ENCODE results near the gene ATP10A. TPM values are rescaled to one million over a fixed set of nuclear protein-coding genes. Genes with fewer than 3 reads are reported as not detected.
A peak's percentile ranks its signal among the peaks of the same experiment; 100 is the strongest.

ATP10A gene
- total RNA-seq, 2 experiments from 2014 or later, result 20.5 to 22.4 TPM

DNA sequence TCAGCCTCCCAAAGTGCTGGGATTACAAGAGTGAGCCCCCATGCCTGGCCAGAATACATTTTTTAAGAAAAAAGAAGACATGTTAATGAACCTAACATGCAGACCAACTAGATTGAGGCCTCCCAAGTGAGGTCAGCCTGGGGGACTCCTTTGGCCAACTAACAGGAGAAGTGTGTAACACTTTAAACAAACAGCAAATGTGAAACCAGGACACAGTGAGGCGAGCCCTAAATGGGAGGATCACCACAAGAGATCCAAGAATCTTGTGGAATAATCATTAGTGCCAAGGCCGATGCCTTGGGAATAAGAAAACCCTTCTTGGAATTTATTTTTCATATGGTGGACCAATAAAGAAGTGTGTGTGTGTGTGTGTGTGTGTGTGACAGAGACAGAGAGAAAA is 73.9 kb downstream of the ATP10A start:
- H3K27ac Mint-ChIP-seq, result no peak overlapping the region
- ChIA-PET CTCF (interaction anchor here (0.7 kb wide), 1 partner anchor 85 kb away, joined by 3 read pairs; no protein-coding TSS in a partner anchor), POLR2A (no interaction called here)
- peaks cover 61% of the 10 kb centered on the region for H3K4me1 Mint-ChIP-seq
- DNase-seq (no peak), ATAC-seq (no peak)
- no peaks in the 10 kb centered on the region for H3K27me3 Mint-ChIP-seq
- H3K9me3 Mint-ChIP-seq (ENCODE audit: low read depth), result no peaks in the 10 kb centered on the region
- no peaks in the 10 kb centered on the region for H3K36me3 Mint-ChIP-seq (ENCODE audit: low read depth)
- intact Hi-C loops (cut with DNase I, micrococcal nuclease), result loop anchor here in 1 of 2 experiments (10.0 kb wide), 1 partner anchor 146 kb away; no protein-coding TSS in a partner anchor
- no peak overlapping the region for H3K4me3 Mint-ChIP-seq

DNA sequence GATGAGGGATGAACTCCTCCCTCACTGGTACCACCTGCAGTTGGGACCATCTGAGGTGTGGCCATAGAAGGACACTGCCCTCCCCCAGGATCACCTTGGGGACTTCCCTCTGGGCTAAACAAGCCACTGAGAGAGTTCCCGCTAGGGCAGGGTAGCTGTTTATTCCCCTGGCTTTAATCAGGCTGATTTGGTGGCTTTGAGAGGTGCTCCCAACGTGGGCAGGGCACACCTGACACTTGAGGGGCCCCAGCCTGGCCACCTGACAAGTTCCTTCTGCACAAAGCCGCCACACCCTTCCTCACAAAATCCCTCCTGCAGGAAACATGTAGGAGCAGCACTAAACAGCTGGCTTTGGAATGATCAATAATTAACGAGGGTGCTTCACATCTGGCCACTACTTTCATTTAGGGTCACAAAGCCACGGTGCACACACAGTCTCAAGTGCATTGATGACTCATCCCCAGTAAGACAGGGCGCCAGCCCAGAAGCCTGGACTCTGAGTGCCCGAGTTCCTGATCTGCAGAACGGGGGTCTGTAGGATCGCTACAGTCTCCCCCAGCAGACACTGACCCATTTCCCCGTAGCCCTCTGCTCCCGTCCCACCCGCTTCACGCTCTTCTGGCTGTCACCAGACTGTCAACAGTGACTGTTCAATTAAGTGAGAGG is 75.1 kb downstream of the ATP10A start:
- ATAC-seq, result no peak
- ChIA-PET POLR2A (interaction anchor here (0.6 kb wide), 1 partner anchor 25 kb away, joined by 3 read pairs; no protein-coding TSS in a partner anchor), CTCF (interaction anchor here (1.5 kb wide), 1 partner anchor 146 kb away, joined by 7 read pairs; no protein-coding TSS in a partner anchor)
- intact Hi-C loops (cut with DNase I, micrococcal nuclease), result loop anchor here in 1 of 2 experiments (10.0 kb wide), 1 partner anchor 147 kb away; no protein-coding TSS in a partner anchor
- Mint-ChIP-seq H3K4me3 (no peak overlapping the region), H3K4me1 (peaks cover 68% of the 10 kb centered on the region), H3K36me3 (ENCODE audit: low read depth) (no peaks in the 10 kb centered on the region), H3K27ac (no peak overlapping the region), H3K27me3 (no peaks in the 10 kb centered on the region), H3K9me3 (ENCODE audit: low read depth) (no peaks in the 10 kb centered on the region)
- no peak for DNase-seq

DNA sequence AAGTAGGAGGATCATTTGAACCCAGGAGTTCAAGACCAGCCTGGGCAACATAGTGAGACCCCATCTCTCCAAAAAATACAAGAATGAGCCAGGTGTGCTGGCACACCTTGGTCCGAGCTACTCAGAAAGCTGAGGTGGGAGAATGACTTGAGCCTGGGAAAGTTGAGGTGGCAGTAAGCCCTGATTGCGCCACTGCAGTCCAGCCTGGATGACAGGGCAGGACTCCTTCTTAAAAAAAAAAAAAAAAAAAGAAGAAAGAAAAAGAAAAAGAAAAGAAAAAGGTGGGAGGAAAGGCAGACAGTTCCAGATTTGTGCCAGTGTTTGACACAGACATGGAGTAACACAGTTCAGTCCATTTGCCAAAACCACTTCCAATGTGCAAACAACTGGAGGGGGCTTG is 75.7 kb downstream of the ATP10A start:
- ATAC-seq (no peak), DNase-seq (no peak)
- H3K27me3 Mint-ChIP-seq, result no peaks in the 10 kb centered on the region
- H3K4me1 Mint-ChIP-seq, result peaks cover 64% of the 10 kb centered on the region
- no peak overlapping the region for H3K27ac Mint-ChIP-seq
- intact Hi-C loops (cut with DNase I, micrococcal nuclease), result loop anchor here in 1 of 2 experiments (10.0 kb wide), 1 partner anchor 147 kb away; no protein-coding TSS in a partner anchor
- H3K36me3 Mint-ChIP-seq (ENCODE audit: low read depth), result no peaks in the 10 kb centered on the region
- ChIA-PET CTCF (interaction anchor here (1.5 kb wide), 1 partner anchor 147 kb away, joined by 7 read pairs; no protein-coding TSS in a partner anchor), POLR2A (no interaction called here)
- H3K4me3 Mint-ChIP-seq, result no peak overlapping the region
- no peaks in the 10 kb centered on the region for H3K9me3 Mint-ChIP-seq (ENCODE audit: low read depth)

DNA sequence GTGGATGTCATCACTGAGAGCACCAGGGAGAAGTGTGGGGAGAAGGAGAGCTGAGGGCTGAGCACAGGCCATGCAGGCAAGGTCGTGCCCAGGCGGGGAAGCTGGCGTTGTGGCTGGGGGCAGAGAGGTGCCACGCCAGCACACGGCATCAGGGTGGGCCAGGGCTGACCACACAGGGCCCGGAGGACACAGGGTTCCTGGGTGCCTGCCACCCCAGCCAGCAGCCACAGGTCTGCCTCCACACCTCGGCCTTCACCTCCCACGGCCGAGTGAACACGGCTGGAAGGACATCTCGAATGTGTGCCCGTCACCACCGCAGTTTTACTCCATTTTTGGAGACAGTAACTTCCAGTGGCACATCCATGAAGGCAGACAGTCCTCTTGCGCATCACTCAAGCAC is 77.1 kb downstream of the ATP10A start:
- Mint-ChIP-seq H3K4me1 (peaks cover 52% of the 10 kb centered on the region), H3K36me3 (ENCODE audit: low read depth) (no peaks in the 10 kb centered on the region), H3K9me3 (ENCODE audit: low read depth) (no peaks in the 10 kb centered on the region), H3K4me3 (no peak overlapping the region), H3K27me3 (no peaks in the 10 kb centered on the region), H3K27ac (no peak overlapping the region)
- POLR2A ChIA-PET, result no interaction called here
- CTCF ChIA-PET, result interaction anchor here (0.7 to 1.0 kb wide), 2 partner anchors 25 to 37 kb away, joined by 3 read pairs; no protein-coding TSS in a partner anchor
- DNase-seq (no peak), ATAC-seq (no peak)
- intact Hi-C loops (cut with DNase I, micrococcal nuclease), result loop anchor here in 1 of 2 experiments (10.0 kb wide), 1 partner anchor 149 kb away; no protein-coding TSS in a partner anchor

DNA sequence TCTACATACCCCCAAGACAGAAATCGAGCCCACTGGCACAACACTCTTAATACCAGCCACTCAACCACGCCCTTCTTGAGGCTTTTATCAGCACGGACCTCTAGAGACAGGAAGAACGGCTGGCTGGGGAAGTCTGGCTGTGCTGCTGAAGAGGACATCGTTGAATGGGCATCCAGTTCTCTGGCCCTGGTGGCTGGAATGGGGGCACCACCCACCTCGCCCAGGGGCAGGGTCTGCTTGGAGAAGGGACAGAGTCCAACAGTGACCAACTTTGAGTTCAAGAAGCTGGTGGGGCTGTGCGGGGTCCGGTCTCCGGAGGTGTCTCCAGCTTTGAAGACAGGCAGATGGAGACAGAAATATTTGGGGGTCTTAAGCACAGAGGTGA is 77.5 kb downstream of the ATP10A start:
- Mint-ChIP-seq H3K27ac (no peak overlapping the region), H3K36me3 (ENCODE audit: low read depth) (peaks cover under 1% of the 10 kb centered on the region), H3K4me3 (no peak overlapping the region), H3K27me3 (no peaks in the 10 kb centered on the region), H3K4me1 (peaks cover 48% of the 10 kb centered on the region), H3K9me3 (ENCODE audit: low read depth) (no peaks in the 10 kb centered on the region)
- DNase-seq (no peak), ATAC-seq (no peak)
- intact Hi-C loops (cut with DNase I, micrococcal nuclease), result loop anchor here in 1 of 2 experiments (10.0 kb wide), 1 partner anchor 149 kb away; no protein-coding TSS in a partner anchor
- ChIA-PET POLR2A (no interaction called here), CTCF (interaction anchor here (2.8 kb wide), 1 partner anchor 148 kb away, joined by 16 read pairs; no protein-coding TSS in a partner anchor)

DNA sequence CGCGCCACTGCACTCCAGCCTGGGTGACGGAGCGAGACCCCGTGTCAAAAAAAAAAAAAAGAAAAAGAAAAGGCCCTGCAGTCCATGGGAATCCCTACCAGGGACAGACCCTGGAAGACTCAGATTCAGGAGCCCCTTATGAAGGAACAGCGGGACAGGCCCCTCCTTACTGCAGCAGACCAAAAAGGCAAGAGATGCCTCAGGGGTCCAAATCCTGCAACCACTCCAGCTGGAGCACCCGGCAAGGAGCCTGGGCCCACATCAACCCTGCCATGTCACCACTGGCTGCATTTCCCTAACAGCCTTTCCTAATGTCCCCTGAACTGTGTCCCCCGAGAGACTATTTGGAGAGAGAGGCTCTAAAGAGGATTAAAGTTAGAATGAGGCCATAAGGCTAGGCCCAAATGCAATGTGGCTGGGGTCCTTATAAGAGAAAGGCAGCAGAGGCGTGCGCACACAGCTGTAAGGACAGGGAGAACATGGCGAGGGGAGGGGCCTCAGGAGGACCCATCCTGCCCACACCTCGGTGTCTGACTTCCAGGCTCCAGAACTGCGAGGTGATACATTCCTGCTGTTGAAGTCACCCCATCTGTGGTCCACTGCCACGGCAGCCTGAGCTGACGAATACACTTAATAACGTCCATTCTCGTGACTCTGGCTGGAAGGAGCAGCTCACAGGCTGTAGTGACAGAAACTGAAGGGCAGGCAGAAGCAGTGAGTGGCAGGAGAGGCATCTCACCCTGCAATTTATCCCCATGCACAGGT is 78.1 kb downstream of the ATP10A start:
- Mint-ChIP-seq H3K27ac (no peak overlapping the region), H3K36me3 (ENCODE audit: low read depth) (peaks cover 5% of the 10 kb centered on the region), H3K9me3 (ENCODE audit: low read depth) (no peaks in the 10 kb centered on the region), H3K27me3 (no peaks in the 10 kb centered on the region), H3K4me3 (no peak overlapping the region), H3K4me1 (peaks cover 42% of the 10 kb centered on the region)
- ChIA-PET CTCF (interaction anchor here (2.8 kb wide), 1 partner anchor 149 kb away, joined by 16 read pairs; no protein-coding TSS in a partner anchor), POLR2A (no interaction called here)
- DNase-seq, result no peak
- ATAC-seq, result no peak
- intact Hi-C loops (cut with DNase I, micrococcal nuclease), result loop anchor here (5.0 to 10.0 kb wide), 3 partner anchors 132 to 150 kb away; no protein-coding TSS in a partner anchor

DNA sequence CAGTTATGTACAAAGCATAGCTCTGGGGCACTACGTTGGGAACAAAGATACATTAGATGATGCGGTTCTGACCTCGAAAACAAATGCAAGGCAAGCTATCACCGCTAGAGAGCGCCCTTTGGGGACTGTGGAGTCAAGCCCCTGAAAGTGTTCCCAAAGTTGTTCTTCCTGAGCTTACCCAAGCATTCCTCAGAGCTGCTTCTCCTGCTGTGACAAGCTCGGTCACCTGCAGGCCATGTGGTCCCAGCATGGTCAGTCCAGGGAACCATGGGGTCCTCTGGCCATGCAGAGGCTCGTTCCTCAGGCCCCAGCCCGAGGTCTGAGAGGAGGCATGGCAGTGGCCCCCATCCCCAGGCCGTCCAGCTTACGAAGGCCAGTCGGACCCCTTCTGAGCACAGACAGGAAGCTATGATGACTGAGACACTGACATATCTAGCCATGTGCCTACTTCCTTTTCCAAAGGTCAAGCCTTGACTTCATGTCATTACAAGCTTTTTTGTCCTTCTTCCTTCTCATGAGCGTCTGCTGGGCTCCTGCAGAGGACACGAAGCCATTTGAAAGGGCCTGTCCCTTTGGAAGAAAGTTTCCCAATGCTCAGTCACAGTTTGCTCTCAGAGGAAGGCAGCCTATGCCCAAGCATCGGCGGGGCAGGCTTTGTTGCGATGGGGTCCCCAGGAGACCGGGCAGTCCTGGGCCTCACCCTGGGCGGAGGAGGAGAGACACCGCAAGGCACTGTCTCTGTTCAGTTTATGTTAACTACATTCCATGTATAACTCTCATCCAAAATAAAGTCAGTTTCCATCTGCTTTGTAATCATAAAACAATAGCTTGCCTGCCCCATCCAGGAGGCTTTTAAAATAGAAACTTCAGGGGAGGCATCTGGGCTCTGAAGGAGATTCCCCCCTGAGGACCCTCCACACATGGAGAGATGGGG is 79.3 kb downstream of the ATP10A start:
- peaks cover 40% of the 10 kb centered on the region for H3K4me1 Mint-ChIP-seq

DNA sequence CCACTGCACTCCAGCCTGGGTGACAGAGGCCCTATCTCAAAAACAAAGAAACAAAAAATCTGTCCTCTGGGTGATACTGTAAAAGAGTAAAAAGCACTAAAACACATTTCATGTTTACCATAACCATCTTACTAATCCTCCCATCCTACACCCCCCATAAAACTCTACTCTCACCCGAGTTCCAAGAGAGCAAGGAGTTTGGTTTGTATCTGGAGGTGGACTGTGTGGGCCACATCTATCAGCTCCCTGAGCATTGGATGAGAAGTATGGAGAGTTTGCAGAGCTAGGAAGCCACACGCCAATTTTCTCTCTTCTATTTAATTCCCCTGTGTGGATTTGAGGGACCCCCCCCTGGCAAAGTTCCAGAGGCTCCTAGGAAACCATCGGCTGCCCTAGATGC is 80.0 kb downstream of the ATP10A start:
- Mint-ChIP-seq H3K4me3 (no peak overlapping the region), H3K36me3 (ENCODE audit: low read depth) (peaks cover 16% of the 10 kb centered on the region), H3K27ac (no peak overlapping the region), H3K27me3 (no peaks in the 10 kb centered on the region), H3K9me3 (ENCODE audit: low read depth) (no peaks in the 10 kb centered on the region), H3K4me1 (peaks cover 40% of the 10 kb centered on the region)
- ChIA-PET CTCF (interaction anchor here (0.5 to 2.8 kb wide), 15 partner anchors 12 to 160 kb away, joined by 3 to 16 read pairs (median 3); no protein-coding TSS in a partner anchor), POLR2A (no interaction called here)
- no peak for DNase-seq
- ATAC-seq, result no peak
- intact Hi-C loops (cut with DNase I, micrococcal nuclease), result loop anchor here (5.0 to 10.0 kb wide), 3 partner anchors 134 to 152 kb away; no protein-coding TSS in a partner anchor

More for the DNA sequence above, 79.3 kb downstream of the ATP10A start:
- H3K36me3 Mint-ChIP-seq (ENCODE audit: low read depth), result peaks cover 11% of the 10 kb centered on the region
- POLR2A ChIA-PET, result no interaction called here
- no peak overlapping the region for H3K27ac Mint-ChIP-seq
- H3K9me3 Mint-ChIP-seq (ENCODE audit: low read depth), result no peaks in the 10 kb centered on the region
- H3K27me3 Mint-ChIP-seq, result no peaks in the 10 kb centered on the region
- peak; percentile 70 for DNase-seq
- CTCF ChIA-PET, result interaction anchor here (0.5 to 2.8 kb wide), 12 partner anchors 9 to 159 kb away, joined by 3 to 16 read pairs (median 3); no protein-coding TSS in a partner anchor
- intact Hi-C loops (cut with DNase I, micrococcal nuclease), result loop anchor here (5.0 to 10.0 kb wide), 3 partner anchors 133 to 151 kb away; no protein-coding TSS in a partner anchor
- no peak overlapping the region for H3K4me3 Mint-ChIP-seq
- peak; percentile 50 for ATAC-seq

DNA sequence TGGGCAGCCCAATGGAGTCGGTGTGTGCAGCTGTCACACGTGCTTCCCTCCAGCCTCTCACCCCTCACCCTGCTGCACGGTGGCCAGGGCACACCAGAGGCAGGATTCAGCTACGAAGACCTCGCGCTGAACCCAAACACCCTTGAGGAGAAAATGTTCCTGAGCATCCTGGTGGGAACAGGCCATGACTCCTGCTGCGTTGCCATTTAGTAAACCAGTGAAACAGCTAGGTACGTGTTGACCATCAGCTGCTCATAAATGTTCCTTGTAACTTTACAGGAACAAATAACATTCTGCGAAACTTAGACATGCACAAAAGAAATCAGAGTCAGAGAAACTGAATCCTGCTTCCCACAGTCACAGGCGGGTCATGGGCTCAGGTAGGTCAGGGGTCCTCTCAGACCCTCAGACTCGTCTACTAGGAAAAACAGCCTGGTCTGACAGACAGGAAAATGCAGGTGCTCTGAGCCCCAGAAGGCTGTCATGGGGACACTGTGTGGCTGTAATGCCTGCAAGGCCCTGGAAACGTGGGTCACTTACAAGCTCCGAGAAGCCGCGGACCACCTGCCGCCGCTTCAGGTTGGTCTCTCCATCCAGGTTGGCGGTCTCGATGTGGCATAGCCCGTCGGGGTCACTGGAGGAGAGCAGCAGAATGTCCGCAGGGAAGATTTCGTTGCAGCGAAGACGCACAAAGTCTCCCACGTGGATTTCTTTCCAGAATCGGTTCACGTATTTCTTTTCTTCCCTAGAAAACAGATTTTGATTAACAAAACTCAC is 82.5 kb downstream of the ATP10A start:
- Mint-ChIP-seq H3K4me1 (peaks cover 35% of the 10 kb centered on the region), H3K27ac (no peak overlapping the region), H3K36me3 (ENCODE audit: low read depth) (peaks cover 21% of the 10 kb centered on the region), H3K9me3 (ENCODE audit: low read depth) (no peaks in the 10 kb centered on the region), H3K27me3 (no peaks in the 10 kb centered on the region), H3K4me3 (no peak overlapping the region)
- DNase-seq (no peak), ATAC-seq (no peak)
- POLR2A ChIA-PET, result no interaction called here
- intact Hi-C loops (cut with DNase I, micrococcal nuclease), result loop anchor here (5.0 to 10.0 kb wide), 3 partner anchors 137 to 154 kb away; no protein-coding TSS in a partner anchor
- CTCF ChIA-PET, result interaction anchor here (0.6 to 1.0 kb wide), 2 partner anchors 63 to 99 kb away, joined by 3 read pairs; no protein-coding TSS in a partner anchor

DNA sequence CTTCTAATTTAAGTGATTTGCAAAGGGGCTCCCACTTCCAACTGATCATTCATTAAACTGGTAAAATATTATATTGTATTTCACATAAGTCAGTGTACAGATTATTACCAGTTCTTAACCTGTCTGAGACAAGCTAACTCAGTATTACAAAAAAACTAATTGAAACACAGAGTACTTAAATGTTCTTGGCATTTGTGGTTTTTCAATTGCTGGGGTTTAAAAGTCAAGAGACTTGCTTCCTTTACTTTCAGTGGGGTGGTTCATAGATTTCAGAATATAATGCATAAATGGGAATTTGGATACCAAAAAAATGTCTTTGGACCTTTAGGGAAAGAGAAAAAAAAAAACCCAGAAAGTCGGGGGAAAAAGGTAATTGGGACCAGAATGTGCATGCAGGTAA is 85.0 kb downstream of the ATP10A start:
- no peak overlapping the region for H3K27ac Mint-ChIP-seq

More for the DNA sequence above, 85.0 kb downstream of the ATP10A start:
- Mint-ChIP-seq H3K9me3 (ENCODE audit: low read depth) (no peaks in the 10 kb centered on the region), H3K4me3 (no peak overlapping the region), H3K4me1 (peaks cover 35% of the 10 kb centered on the region), H3K27me3 (no peaks in the 10 kb centered on the region), H3K36me3 (ENCODE audit: low read depth) (peaks cover 22% of the 10 kb centered on the region)
- intact Hi-C loops (cut with DNase I, micrococcal nuclease), result loop anchor here in 1 of 2 experiments (10.0 kb wide), 1 partner anchor 63 kb away; no protein-coding TSS in a partner anchor
- ChIA-PET CTCF (interaction anchor here (0.7 to 1.7 kb wide), 2 partner anchors 10 to 155 kb away, joined by 3 to 6 read pairs; no protein-coding TSS in a partner anchor), POLR2A (no interaction called here)
- ATAC-seq (no peak), DNase-seq (no peak)
